ENCODE data around the gene LRCH4. TPM values are rescaled to one million over a fixed set of nuclear protein-coding genes. Genes with fewer than 3 reads are reported as not detected.

Gene LRCH4
- total and polyA plus RNA-seq, 2 of the 8 experiments (the other 6 are each of a cell fraction or from before 2014, with no cell fraction given): 15.5 to 36.6 TPM

DNA sequence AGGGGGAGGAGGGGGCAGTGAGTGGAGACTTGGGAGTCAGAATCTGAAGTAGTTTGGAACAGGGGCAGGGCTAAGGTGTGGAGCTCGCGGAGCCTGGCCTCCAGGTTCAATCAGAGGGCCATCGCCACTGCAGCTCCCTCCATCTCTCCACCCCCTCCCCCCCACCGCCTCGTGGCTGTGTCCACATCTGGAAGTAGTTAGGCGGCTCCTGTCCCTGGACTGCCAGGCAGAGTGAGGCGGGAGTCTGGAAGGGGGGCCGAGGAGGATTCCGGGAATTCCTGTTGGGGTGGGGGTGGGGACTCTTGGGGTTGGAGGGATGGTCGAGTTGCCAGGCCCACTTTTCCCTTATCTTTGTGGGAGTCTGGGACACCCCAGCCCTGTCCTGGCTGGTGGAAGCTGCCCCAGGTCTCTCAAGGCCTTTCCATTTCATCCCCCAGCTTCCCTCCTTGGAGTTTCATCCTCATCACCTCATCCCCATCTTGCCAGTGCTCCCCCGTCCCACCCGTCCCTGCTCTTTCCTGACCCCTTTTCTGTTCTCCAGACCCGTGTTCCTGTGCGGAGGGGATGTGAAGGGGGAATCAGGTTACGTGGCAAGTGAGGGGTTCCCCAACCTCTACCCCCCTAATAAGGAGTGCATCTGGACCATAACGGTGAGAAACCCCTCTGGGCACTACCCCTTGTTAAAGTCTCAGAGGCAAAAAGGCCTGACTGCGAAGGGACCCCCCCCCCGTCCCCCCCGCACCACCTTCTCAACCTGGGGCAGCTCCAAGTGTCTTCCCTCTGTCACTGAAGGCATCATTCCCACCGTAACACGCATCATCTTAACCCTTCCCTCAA, 17.2 kb upstream of the LRCH4 start (continued):
- TF ChIP-seq, protein P1, sequence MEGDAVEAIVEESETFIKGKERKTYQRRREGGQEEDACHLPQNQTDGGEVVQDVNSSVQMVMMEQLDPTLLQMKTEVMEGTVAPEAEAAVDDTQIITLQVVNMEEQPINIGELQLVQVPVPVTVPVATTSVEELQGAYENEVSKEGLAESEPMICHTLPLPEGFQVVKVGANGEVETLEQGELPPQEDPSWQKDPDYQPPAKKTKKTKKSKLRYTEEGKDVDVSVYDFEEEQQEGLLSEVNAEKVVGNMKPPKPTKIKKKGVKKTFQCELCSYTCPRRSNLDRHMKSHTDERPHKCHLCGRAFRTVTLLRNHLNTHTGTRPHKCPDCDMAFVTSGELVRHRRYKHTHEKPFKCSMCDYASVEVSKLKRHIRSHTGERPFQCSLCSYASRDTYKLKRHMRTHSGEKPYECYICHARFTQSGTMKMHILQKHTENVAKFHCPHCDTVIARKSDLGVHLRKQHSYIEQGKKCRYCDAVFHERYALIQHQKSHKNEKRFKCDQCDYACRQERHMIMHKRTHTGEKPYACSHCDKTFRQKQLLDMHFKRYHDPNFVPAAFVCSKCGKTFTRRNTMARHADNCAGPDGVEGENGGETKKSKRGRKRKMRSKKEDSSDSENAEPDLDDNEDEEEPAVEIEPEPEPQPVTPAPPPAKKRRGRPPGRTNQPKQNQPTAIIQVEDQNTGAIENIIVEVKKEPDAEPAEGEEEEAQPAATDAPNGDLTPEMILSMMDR (IDR thresholded peaks at IDR 0.05; ENCODE audit: control extremely low read depth in 1 of 3, insufficient read depth in 1 of 3, low read depth in 1 of 3, low read length in 3 of 3): no peak
- TF ChIP-seq, protein P2, sequence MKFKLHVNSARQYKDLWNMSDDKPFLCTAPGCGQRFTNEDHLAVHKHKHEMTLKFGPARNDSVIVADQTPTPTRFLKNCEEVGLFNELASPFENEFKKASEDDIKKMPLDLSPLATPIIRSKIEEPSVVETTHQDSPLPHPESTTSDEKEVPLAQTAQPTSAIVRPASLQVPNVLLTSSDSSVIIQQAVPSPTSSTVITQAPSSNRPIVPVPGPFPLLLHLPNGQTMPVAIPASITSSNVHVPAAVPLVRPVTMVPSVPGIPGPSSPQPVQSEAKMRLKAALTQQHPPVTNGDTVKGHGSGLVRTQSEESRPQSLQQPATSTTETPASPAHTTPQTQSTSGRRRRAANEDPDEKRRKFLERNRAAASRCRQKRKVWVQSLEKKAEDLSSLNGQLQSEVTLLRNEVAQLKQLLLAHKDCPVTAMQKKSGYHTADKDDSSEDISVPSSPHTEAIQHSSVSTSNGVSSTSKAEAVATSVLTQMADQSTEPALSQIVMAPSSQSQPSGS (IDR thresholded peaks at IDR 0.05; ENCODE audit: low read length): no peak
- TF ChIP-seq GTF2F1 (IDR thresholded peaks at IDR 0.05; ENCODE audit: borderline replicate concordance, low read depth, low read length): no peak
- TF ChIP-seq SRF (IDR thresholded peaks at IDR 0.05; ENCODE audit: low read depth, low read length): no peak
- TF ChIP-seq MAFK (IDR thresholded peaks at IDR 0.05; ENCODE audit: low read depth, low read length): no peak
- peak in 1 of 2 experiments; percentile 43; a peak in 1 of 3 replicates for TF ChIP-seq POLR2A (IDR thresholded peaks at IDR 0.05; ENCODE audit: control extremely low read depth in 1 of 2, low read depth in 2 of 2, low read length in 2 of 2)
- no peak for TF ChIP-seq FOSL1 (IDR thresholded peaks at IDR 0.05; ENCODE audit: insufficient read depth, low read depth, low read length)
- TF ChIP-seq TEAD4 (IDR thresholded peaks at IDR 0.05; ENCODE audit: low read depth, low read length): peak; percentile 90
- no peak for TF ChIP-seq SP2 (IDR thresholded peaks at IDR 0.05; ENCODE audit: low read length)
- TF ChIP-seq BCL11A (IDR thresholded peaks at IDR 0.05; ENCODE audit: low read depth in 2 of 2, low read length in 2 of 2): no peak
- TF ChIP-seq JUN (IDR thresholded peaks at IDR 0.05; ENCODE audit: low read depth, low read length): no peak
- peak; percentile 77 to 80; a peak in 2 of 4 replicates for TF ChIP-seq SIN3A (conservative IDR thresholded peaks at IDR 0.05 in 1 of 2, IDR thresholded peaks at IDR 0.05 in 1 of 2; ENCODE audit: low read depth in 1 of 2, low read length in 2 of 2)
- TF ChIP-seq EGR1 (IDR thresholded peaks at IDR 0.05; ENCODE audit: borderline replicate concordance, low read depth, low read length): no peak
- TF ChIP-seq NRF1 (IDR thresholded peaks at IDR 0.05; ENCODE audit: low read depth, low read length): no peak
- TF ChIP-seq GABPA (IDR thresholded peaks at IDR 0.05; ENCODE audit: borderline replicate concordance, insufficient read depth, low read length): no peak
- TF ChIP-seq KDM1A (IDR thresholded peaks at IDR 0.05; ENCODE audit: borderline replicate concordance, low read length): no peak
- TF ChIP-seq PHF8 (conservative IDR thresholded peaks at IDR 0.05; ENCODE audit: low read depth, low read length): no peak
- TF ChIP-seq TAF7 (optimal IDR thresholded peaks at IDR 0.05; ENCODE audit: borderline replicate concordance, low read depth, low read length): no peak
- TF ChIP-seq TCF12 (IDR thresholded peaks at IDR 0.05; ENCODE audit: low read depth, low read length): peak; percentile 95
- TF ChIP-seq SP4 (IDR thresholded peaks at IDR 0.05; ENCODE audit: low read length): no peak

Data from H1 (cell line).